Epithelial cell of proximal tubule (primary cell): ENCODE data around the gene TNFRSF21. TPM values are rescaled to one million over a fixed set of nuclear protein-coding genes. Genes with fewer than 3 reads are reported as not detected.
A peak's percentile ranks its signal among the peaks of the same experiment; 100 is the strongest.

ENCODE experiments used
- DNase-seq: peaks from one replicate; pipeline ENCODE4 v3.0.0-alpha.2; 2011; ENCODE audit warnings: low read depth
- H3K4me3 ChIP-seq: 2 replicates; pipeline ENCODE4 v1.5.1; 2011; ENCODE audit warnings: low read depth, mild to moderate bottlenecking, low read length
- CTCF ChIP-seq: conservative IDR thresholded peaks from 2 replicates; pipeline ENCODE4 v1.5.1; 2012; ENCODE audit warnings: low read depth, mild to moderate bottlenecking, low read length
- total RNA-seq: library from RNA; depleted of rRNA; stranded (reverse); fragments of >200 nt; gene quantifications from 2 replicates; pipeline ENCODE4 v1.2.3, GENCODE V29; 2015

The TNFRSF21 gene
- total RNA-seq, 1 donor from 2014 or later, result 61.3 TPM

GRCh38 chr6:47292027-47292426, 17.7 kb downstream of the TNFRSF21 start:
- DNase-seq, result no peak
- no peak for TF ChIP-seq CTCF
- H3K4me3 ChIP-seq, result no peak overlapping the region

- H3K4me3 ChIP-seq, result no peak overlapping the region
- no peak for TF ChIP-seq CTCF
- DNase-seq, result no peak
Observed at GRCh38 chr6:47290124-47290834, 19.4 kb downstream of the TNFRSF21 start.

- no peak overlapping the region for H3K4me3 ChIP-seq
- DNase-seq, result no peak
- no peak for TF ChIP-seq CTCF
Observed at GRCh38 chr6:47288267-47289090, 21.2 kb downstream of the TNFRSF21 start.

- no peak for TF ChIP-seq CTCF
- no peak for DNase-seq
- no peak overlapping the region for H3K4me3 ChIP-seq
Observed at GRCh38 chr6:47286301-47286700, 23.4 kb downstream of the TNFRSF21 start.

GRCh38 chr6:47283993-47284392, 25.7 kb downstream of the TNFRSF21 start:
- TF ChIP-seq CTCF, result no peak
- H3K4me3 ChIP-seq, result no peak overlapping the region
- DNase-seq, result no peak

GRCh38 chr6:47278545-47278944, 31.2 kb downstream of the TNFRSF21 start:
- DNase-seq, result peak; percentile 63
- no peak overlapping the region for H3K4me3 ChIP-seq
- no peak for TF ChIP-seq CTCF
